Loucy (cell line): Measurements from ENCODE around the gene STN1.

Experiments
- CTCF ChIP-seq: fragments of 200-600 bp; sonication (generic); conservative IDR thresholded peaks from 2 replicates; pipeline ENCODE4 v1.5.1; 2014; ENCODE audit warnings: mild to moderate bottlenecking, antibody characterized with exemption, low read length
- EZH2phosphoT487 ChIP-seq: fragments of 200-600 bp; IDR thresholded peaks from 2 replicates; pipeline ENCODE4 v1.6.1; 2018; ENCODE audit warnings: antibody characterized with exemption, mild to moderate bottlenecking, moderate library complexity, borderline replicate concordance

GRCh38 chr10:103847346-103847745 lies 70.6 kb downstream of the STN1 start:
- no peak for TF ChIP-seq CTCF
- no peak for TF ChIP-seq EZH2phosphoT487
